DOHH2 (cell line): Measurements from ENCODE around the gene ZBTB4.

Source experiments
- EZH2phosphoT487 ChIP-seq: fragments of 200-600 bp; sonication (generic); IDR thresholded peaks from 2 replicates; pipeline ENCODE4 v1.6.1; 2017; ENCODE audit warnings: borderline replicate concordance, mild to moderate bottlenecking, antibody characterized with exemption, low read length, moderate library complexity, mixed read lengths
- TF ChIP-seq, protein P1 (sequence below): fragments of 200-600 bp; sonication (generic); IDR thresholded peaks from one replicate; pipeline ENCODE4 v1.5.1; 2014; ENCODE audit warnings: antibody characterized with exemption, mild to moderate bottlenecking, low read depth, low read length; ENCODE audit not compliant: poor library complexity, severe bottlenecking

- TF ChIP-seq, protein P1, sequence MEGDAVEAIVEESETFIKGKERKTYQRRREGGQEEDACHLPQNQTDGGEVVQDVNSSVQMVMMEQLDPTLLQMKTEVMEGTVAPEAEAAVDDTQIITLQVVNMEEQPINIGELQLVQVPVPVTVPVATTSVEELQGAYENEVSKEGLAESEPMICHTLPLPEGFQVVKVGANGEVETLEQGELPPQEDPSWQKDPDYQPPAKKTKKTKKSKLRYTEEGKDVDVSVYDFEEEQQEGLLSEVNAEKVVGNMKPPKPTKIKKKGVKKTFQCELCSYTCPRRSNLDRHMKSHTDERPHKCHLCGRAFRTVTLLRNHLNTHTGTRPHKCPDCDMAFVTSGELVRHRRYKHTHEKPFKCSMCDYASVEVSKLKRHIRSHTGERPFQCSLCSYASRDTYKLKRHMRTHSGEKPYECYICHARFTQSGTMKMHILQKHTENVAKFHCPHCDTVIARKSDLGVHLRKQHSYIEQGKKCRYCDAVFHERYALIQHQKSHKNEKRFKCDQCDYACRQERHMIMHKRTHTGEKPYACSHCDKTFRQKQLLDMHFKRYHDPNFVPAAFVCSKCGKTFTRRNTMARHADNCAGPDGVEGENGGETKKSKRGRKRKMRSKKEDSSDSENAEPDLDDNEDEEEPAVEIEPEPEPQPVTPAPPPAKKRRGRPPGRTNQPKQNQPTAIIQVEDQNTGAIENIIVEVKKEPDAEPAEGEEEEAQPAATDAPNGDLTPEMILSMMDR = no peak
- no peak for TF ChIP-seq EZH2phosphoT487
Observed at GRCh38 chr17:7419819-7420610, 59.4 kb downstream of the ZBTB4 start, which contains the start of gene SPEM1.
